ENCODE results near the gene TMPRSS13. TPM values are rescaled to one million over a fixed set of nuclear protein-coding genes. Genes with fewer than 3 reads are reported as not detected.
"Not testable (repeated sequence)": the region's sequence is repeated elsewhere in the genome, so short reads cannot be mapped to it uniquely, and the experiment has no call there.

Gene TMPRSS13
- polyA plus RNA-seq (ENCODE audit: insufficient read length), result 0.15 TPM

DNA sequence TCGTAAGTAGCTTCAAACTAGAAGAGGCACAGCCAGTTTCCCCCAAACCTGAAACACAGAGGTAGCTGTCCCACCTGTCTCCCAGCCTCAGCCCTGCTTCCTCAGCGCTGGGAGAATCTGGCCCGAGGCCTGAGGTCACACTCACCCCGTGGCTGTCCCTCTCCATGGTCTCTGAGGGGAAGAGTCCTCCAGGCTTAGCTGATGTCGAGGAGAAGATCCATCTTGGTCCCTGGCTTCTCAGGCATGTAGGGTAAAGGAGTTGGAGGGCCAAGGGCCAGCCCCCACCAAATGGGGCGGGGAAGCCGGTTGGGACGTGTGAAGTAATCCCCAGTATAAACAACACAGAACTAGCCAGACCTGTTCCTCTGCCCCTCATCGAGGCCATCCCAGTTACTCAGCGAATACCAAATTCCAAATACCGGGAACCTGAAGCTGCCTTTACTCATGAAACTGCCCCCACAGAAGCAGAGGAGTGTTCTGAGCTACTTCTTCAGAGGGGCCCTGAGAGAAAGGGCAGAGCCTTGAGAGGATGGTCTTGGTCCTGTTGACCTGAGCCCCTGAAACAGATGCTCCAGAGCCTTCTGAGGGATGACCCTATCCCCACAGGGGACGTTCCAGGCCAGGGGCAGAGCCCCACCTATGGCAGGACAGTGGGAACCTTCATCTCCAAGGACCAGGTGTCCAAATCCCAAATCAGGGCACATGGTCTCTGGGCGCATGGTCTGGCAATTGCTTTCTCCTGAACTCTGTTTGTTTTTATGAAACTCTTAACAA is at the start of gene TMPRSS13:
TMPRSS13 (minus strand) TSS at position 261 of the 774 bp plus-strand sequence; CDS start at position 166, 95 bp downstream.
- DNase-seq, result no peak

DNA sequence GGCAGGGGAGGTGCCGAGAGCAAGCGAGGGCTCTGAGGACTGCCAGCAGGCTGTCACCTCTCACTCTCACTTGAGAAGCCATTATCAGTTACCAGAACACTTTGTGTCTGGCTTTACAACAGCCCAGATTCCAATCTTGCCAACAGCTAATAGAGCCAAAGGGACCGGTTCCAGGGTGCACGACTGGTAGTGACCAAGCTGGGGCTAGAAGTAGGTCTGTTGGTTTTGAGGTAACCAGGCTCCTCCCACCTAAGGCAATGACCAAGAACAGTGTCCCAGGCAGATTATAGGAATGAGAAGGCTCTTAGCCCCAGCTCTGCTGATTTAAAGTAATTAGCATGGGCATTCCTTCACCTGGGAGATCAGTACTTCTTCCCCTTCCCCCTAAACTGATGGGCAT is 49.8 kb upstream of the TMPRSS13 start:
- no peak for DNase-seq

GRCh38 chr11:117978291-117978910 is 49.2 kb upstream of the TMPRSS13 start:
- DNase-seq, result not testable (repeated sequence)

DNA sequence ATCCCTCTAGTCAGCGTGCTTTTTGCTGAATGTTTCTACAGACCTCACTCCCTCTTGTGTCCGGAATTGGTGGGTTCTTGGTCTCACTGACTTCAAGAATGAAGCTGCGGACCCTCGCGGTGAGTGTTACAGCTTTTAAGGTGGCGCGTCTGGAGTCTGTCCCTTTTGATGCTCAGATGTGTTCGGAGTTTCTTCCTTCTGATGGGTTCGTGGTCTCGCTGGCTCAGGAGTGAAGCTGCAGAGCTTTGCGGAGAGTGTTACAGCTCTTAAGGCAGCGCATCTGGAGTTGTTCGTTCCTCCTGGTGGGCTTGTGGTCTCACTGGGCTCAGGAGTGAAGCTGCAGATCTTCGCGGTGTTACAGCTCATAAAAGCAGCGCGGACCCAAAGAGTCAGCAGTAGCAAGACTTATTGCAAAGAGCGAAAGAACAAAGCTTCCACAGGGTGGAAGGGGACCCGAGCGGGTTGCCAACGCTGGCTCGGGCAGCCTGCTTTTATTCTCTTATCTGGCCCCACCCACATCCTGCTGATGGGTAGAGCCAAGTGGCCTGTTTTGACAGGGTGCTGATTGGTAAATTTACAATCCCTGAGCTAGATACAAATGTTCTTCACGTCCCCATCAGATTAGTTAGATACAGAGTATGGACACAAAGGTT is 48.5 kb upstream of the TMPRSS13 start:
- DNase-seq, result not testable (repeated sequence)

DNA sequence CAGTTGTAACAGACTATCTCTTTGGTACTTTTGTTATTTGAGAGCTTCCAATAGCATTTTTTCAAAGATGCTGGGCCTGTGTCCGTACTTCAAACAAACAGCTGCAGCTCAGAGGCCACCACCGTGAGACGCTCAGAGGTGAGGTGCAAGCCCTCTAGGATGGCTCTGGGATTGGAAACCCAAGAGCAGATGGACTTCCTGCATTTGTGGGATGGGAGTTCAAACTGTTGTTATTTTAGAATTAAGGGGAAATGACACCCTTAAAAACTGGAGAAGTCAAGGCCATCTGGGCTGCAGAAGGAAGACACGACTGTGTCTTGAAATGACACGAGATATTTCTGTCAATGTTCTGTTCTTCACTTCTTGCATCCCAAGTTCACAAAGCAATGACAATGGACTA is 47.8 kb upstream of the TMPRSS13 start:
- no peak for DNase-seq

GRCh38 chr11:117976445-117976844 is 47.2 kb upstream of the TMPRSS13 start:
- DNase-seq, result no peak

GRCh38 chr11:117973503-117973860 is 44.3 kb upstream of the TMPRSS13 start:
- no peak for DNase-seq

- DNase-seq, result no peak
Observed at GRCh38 chr11:117972629-117973502, 43.7 kb upstream of the TMPRSS13 start.

DNA sequence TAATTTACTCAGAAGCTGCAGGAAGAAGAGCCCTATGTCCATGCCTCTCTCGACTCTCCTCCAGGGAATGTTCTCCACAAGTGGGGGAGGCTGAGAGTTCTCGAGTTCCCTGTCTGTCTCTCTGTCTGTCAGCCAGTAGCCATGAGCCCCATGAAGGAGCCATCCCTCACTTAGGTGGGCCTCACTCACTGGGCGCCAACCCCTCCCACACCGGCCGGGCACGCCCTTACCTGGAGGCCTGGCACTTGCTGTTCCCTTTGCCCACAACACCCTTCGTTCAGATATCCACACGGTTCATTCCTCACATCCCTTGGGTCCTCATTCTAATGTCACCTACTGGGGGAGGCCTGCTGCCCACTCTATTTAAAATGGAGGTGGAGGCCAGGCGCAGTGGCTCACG is 42.8 kb upstream of the TMPRSS13 start:
- DNase-seq, result no peak

DNA sequence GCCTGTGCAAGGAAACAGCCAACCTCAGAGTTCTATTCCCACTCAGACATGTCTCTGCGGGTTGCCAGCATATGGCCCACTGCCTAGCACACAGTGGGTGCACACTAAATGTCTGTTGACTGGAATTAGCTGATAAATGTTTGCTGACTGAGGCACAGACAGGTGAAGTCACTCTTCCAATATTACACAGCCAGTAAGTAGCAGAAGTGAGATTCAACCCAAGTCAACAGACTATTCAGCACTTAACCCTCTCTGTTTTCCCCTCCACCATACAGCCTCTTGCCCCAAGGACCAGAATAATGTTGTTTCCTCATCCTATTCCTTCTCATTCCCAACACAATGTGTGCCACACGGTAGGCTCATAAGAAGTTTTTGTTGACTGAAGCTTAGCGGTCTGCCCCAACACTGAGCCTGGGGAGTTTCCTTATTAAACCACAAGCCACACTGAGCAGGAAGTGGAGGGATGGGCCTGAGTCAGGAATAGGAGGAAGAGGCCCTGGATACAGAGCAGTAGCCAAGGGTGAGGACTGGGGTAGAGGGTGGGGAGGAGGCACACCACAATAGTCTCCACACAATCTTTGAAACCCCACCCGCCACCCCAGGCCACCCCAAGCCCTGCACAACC is 41.3 kb upstream of the TMPRSS13 start:
- no peak for DNase-seq

GRCh38 chr11:117969160-117969991 is 40.2 kb upstream of the TMPRSS13 start:
- no peak for DNase-seq

DNA sequence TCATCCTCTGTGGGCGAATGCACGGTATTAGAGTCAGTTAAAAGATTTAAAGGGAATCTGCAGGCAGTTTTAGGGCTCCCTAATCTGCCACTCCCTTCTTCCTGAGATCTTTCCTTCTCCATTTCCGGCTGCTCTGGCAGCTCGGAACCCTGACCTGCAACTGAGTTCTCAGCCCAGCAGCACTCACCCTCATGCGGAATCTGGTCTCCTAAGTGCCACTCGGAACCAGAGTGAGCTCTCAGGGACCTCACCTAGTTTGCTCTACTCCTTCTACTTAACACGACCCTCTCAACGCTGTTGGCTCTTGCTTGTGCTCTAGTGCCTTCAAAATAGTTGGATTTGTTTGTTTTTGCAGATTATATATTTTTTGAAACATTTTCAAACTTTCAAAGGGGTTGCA is 37.7 kb upstream of the TMPRSS13 start:
- no peak for DNase-seq

GRCh38 chr11:117962826-117963225 is 33.6 kb upstream of the TMPRSS13 start:
- no peak for DNase-seq

GRCh38 chr11:117961896-117962295 is 32.7 kb upstream of the TMPRSS13 start:
- no peak for DNase-seq

DNA sequence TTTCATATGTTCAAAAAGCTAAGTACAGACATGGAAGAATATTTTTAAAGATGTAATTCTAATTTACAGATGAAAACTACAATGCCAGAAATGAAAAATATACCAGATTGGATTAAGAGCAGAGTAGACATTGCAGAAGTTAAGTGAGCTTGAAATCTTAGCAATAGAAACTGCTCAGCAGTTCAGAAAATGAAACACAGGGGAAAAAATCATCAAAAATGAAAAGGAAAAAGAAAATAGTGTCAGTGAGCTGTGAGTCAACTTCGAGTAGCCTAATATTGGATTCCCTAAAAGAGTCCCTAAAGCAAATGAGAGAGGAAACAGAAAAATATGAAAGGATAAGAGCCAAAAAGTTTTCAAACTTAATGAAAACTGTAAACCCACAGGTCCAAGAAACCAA is 31.2 kb upstream of the TMPRSS13 start:
- no peak for DNase-seq

DNA sequence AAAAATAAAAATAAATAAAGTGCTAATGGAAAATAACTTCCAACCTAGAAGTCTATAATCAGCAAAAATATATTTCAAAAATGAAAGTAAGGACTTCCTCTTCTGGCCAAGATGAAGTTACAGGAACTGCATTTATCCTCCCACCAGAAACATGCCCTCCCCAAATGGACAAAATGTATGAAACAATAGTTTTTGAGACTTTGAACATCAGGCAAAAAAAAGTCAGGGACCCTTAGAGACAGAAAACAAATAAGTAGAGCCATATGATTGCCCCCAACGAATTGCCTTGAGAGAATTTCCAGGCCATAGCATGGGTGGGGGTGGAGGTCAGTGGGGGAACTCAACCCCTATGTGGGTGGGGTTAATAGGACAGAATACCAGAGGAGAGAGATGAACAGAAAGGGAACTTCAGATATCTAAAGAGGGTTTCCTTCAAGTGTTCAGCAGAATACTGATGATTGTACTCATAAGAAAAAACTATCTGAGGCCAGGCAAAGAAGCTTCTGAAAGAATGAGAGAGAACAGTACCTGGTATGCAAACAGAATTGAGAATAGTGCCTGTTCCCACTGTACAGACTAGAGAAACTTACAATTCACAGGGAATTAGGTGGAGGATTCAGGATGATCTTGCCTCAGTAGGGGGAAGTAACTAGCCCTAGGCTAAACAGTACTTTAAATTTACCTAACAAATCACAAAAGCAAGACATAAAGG is 30.4 kb upstream of the TMPRSS13 start:
- no peak for DNase-seq

GRCh38 chr11:117958949-117959348 is 29.7 kb upstream of the TMPRSS13 start:
- no peak for DNase-seq

DNA sequence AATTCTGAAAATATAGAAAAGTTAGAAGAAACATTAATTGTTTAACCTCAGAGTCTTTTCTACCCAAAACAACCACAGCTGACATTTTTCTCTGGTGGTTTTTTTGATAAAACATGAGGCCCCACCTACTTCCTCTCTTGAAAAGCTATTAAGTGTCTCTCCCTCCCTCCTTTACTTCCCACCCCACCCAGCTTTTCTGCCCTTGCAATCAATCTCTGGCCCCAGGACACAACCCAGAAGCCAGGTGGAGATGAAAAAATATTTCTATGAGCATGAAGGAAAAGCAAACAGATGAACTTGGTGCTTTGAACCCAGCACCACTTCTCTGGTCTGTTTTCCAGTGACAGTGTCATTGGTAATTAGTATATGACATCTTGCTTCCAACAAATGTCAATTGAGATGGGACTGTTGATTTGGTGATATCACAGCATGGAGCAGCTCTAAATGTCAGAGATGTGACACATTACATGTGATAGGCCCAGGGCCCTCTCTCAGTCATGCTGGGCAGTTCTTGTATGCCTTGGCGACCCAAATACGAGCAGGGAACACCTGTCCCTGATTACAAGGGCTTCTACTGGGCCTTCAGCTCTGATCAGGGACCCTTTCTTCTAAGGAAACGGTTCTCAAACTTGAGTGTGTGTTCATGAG is 23.9 kb upstream of the TMPRSS13 start:
- no peak for DNase-seq

GRCh38 chr11:117950993-117951961 is 22.1 kb upstream of the TMPRSS13 start:
- DNase-seq, result no peak
